Activated naive CD8-positive, alpha-beta T cell treated with anti-CD3 and anti-CD28 coated beads, Interleukin-2, amount 50 U/mL, for 16 hours (primary cell): ENCODE measurements around the gene PTPRE.
"Not testable (repeated sequence)": the region's sequence is repeated elsewhere in the genome, so short reads cannot be mapped to it uniquely, and the experiment has no call there.

Experiments used
- DNase-seq: peaks from one replicate; pipeline ENCODE4 v3.0.0-alpha.2; 2020; ENCODE audit warnings: low read depth, low spot score

PTPRE gene

GRCh38 chr10:127979045-127979444 lies 72.1 kb downstream of the PTPRE start:
- no peak for DNase-seq

DNA sequence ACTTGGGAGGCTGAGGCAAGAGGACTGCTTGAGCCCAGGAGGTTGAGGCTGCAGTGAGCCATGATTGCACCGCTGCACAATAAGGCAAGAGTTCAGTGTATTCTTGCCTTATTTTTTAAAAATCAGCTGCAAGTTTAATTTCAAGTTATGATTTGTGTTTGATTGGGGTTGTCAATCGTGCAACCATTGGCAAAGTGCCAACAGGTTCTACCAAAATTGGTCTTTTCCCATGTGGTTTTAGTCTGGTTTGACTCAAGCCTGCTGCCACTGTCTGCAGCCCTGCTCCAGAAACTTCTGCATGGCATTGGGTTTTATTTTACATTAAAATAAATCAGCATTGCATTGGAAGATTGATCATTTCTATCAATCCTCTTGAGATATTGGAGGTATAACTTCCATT lies 72.7 kb downstream of the PTPRE start:
- no peak for DNase-seq

GRCh38 chr10:127980898-127981297 lies 74.0 kb downstream of the PTPRE start:
- DNase-seq: no peak

GRCh38 chr10:127982601-127983000 lies 75.7 kb downstream of the PTPRE start:
- DNase-seq: no peak

DNA sequence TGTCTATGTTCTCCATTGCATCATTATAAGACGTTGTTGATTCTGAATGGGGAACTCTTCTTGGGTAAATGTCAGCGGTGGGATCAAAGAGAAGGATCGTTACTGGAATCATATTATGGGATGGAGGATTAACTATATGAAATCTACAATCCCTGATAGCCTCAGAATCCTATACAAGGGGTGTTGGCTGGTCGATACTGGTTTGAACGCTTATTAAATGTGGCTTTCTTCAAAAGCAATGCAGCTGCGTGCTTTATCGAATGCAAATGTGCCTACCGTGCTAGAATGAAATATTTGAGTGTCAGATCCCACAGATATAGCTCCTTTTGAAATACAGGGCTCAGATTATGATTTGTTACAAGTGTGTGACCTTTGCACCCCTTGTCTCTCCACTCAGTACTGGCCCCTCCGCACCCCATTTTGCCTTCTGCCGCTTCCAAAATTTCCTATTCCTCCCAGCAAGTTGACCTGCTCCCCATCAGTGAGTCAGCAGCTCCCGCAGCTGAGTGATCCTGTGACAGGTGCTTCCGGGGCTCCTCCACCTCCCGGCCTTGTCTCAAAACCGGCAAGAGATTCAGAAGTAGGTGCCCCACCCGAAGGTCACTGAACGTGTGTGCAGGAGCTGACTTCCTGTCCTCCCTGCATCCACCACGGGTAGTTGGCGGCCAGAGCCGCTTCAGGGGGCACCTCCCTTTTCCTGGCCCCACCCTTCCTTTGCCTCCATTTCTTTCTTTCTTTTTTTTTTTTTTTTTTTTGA lies 76.6 kb downstream of the PTPRE start:
- no peak for DNase-seq

DNA sequence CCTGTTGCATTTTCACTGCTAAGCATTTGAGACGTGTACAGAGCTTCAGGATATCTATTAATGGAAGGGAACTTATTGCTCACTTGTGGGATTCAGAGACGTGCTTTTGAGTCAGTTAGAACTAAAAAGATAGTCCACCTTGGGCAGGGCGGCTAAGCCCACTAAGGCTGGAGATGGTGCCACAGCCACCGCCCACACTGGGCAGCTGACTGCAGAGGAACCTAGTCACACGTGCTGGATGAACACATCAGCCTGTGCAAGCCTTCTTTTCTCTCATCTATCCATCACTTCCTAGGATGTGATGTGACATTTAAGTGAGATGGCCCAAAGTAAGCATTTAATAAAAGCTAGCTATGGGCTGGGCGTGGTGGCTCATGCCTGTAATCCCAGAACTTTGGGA lies 78.0 kb downstream of the PTPRE start:
- no peak for DNase-seq

DNA sequence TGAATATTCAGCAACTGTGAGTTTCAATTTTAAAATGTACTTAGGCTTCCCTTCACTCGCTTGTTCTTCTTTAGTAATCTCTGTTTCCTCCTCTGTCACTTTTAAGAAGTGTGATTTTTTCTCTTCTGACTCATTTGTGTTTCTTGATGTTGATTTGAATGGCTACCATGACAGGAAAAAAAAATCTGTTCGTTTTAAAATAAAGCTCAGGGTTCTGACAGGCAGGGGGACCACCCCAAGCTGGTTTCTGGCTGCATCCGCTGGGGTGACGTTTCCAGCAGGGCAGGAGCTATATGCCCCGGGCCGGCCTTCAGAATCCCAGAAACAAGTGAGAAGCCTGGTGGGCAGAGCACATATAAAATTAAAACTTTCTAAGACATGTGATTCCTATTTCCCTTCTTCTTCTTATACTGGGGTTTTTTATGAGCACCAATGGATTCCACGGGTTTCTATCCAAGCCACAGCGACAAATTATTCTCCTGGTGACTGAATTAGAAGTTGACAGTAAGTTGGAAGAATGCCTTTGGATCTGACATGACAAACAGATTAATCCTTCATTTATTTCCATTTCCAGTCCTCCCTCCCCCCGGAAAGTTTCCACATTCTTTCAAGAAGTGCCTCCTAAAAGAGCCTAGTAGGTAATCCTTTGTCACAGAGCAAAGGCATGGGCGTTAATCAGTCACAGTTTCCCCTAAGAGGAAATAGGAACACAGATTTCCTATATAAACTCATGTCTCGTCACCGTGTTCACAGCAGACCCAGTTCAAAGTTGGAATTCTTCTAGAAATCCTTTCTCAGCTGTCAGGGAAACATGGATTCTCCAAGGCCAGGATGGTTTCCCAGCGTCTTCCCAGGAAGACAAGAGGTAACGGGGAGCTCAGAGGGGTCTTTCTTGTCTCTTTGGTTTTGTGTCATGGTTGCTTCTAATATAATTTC lies 79.9 kb downstream of the PTPRE start:
- no peak for DNase-seq

- no peak for DNase-seq
Measured at GRCh38 chr10:127987467-127988380, 80.8 kb downstream of the PTPRE start.

DNA sequence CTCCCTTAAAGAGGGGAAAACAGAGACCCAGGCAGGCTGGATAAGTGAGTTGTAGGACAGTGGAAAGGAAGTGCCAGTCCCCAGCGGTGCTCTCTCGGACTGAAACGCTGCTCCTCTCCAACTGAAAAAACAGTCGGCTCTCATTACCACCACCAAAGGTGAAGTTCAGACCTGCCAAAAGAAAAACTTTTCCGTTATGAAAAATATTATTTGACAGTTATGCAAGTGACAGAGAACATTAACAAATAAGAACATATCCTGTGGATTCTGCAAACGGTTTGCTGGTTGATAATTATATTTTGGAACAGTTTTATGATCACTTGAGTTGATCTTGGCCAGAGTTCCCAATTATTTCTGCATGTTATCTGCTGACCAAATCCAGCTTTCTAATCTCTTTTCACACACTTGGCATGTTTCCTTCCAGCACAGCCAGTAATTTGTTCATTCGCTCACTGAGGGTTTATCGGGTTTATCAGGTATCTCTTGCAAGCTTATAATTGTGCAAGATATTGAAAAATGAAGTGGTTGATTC lies 82.6 kb downstream of the PTPRE start:
- no peak for DNase-seq

DNA sequence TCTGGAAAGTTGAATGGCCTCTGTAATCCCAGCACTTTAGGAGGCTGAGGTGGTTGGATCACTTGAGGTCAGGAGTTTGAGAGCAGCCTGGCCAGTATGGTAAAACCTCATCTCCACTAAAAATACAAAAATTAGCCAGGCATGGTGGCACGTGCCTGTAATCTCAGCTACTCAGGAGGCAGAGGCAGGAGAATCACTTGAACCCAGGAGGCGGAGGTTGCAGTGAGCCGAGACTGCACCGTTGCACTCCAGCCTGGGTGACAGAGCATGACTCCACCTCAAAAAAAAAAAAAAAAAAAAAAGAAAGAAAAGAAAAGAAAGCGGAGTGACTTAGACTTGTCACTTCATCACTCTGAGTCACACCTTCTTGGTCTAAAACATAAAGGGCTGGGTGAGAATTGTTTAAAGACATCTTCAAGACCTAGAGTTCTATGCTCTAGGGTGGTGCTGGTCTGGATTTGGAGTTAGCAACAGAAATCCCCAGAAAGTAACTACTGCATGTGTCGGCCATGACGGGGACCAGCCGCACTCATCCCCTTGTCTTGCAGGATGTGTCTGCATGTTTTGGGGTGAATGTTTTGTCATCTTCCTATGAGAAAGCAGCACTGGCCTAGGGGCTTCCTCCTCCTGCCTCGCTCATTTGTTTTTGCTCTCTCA lies 83.4 kb downstream of the PTPRE start:
- DNase-seq: not testable (repeated sequence)

GRCh38 chr10:127990846-127991542 lies 84.1 kb downstream of the PTPRE start:
- DNase-seq: peak; percentile 29

DNA sequence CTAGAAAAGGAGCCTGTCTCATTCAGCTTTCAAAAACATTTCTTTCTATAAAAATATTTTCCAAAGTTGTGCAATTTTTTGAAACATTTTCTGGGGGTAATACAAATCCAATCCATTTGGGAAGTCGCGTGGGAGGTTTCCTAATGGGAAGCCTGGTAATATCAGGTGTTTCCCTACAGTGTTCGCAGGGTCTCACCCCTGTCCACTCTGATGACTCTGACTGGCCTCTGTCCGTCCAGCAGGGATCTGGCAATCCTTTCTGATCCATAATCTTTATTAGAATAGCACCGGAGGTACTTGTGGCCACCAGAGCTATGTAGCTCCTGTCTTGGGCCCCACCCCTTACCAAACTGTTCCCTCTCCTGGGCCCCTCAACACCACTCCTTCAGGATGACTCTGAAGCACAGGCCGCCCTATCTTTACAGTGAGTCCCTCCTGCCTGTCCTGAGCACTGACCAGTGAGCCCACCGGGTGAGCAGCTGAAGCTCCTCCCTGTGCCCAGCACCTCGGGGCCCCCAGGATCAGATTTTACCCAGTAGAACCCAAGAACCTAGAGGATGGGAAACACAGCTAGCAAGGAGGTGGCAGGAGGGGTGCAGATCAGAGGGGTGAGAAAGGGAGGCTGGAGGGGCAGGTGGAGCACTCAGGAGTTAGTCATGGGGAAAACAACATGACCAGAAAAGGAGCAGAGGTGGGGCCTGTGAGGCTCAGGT lies 84.8 kb downstream of the PTPRE start:
- no peak for DNase-seq

DNA sequence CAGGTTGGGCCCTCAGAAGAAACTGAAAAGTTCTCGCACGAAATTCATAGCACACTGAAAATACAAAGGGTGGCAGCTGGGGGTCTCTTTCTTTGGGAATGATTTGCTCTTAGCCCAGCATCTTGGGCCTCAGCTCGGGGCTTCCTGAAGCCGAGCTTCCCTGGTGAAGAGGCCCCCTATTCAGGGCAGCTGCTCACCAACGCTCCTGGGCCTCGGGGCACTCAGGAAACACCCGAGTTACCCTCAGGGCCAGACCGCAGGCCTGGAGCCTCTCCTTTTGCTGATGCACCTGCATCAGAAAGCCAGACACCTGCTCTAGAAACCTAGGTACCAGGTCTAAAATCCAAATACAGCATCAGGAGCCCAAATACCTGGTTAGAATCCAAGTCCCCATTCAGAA lies 85.5 kb downstream of the PTPRE start:
- no peak for DNase-seq

DNA sequence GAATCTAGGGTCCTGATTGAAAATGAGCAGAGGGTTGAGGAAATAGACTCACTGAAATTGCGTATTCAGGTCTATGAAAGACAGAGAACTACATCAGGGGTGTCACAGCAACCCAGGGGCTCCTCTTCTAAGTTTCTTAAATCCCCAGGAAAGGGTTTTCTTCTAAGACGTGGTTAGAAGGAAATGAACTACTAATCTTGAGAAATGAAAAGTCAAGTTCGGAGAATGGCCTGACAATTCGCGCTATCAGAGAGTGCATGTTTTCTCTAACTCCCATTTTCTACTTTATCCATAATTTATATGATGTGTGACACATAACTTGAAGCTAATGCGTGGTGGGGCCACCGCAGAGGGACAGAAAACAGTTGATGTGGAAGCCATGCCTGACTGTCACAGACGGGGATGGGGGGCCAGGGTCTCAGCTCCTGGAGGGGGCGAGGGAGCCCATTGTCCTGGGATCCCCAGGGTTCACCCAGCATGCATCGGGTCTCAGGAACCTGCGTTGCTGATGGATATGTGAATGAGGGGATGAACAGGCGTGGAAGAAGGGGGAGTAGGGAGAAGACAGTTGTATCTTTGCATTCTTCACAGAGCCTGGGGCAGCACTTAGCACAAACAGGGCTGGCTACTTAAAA lies 86.3 kb downstream of the PTPRE start:
- DNase-seq: no peak

DNA sequence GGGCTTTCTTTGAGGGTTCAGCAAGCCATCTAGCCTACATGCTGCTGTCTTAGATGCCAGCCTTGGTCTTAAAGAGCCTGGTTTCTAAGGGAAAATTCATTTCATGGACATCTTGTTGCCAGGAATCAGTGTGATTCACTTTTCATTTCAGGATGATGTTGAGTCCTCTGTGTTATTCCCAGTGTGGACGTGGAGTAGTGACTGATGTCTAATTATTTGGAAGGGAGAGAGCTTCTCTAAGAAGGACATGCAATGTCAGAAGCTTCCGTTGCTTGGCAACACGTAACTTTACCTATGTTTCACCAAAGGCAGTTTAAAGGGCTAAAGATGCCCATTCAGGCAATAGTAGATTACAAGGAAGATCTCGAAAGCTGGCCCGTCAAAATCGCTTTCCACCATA lies 89.0 kb downstream of the PTPRE start:
- no peak for DNase-seq

DNA sequence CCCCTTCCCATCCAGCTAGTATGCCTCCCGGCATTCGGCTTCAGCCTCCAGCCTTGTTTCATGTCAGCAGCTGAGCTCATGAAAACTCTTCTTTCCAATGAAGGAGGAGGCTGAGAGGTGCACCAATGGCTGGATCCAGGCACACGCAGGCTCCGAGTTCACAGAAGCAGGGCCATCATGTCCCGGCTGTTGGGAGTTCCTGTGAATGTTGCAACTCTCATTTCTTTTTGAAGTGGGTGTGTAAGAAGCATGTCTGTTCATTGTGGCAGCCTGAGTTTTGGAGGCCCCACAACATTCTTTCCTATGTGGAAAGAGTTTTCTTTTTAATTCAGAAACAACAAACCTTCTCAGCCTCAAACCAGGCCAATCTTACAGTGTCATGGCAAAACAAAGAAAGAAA lies 89.7 kb downstream of the PTPRE start:
- no peak for DNase-seq

DNA sequence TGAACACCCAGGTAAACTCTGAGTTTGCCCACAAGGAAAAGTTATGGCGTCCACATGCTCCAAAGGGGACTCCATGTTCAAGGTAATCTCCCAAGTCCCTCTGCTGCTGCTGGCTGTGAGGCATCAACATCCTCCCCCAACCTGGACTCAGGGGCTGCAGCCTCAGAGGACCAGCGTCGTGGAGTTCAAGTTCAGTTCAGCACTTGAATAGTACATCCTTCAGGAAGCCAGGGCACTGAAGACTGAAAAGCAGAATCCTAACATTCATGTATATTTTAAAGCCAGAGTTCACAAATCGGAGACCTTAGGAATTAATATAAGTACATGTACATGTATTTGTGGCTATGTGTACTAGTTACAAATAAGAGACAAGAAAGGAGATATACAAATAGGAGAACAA lies 90.4 kb downstream of the PTPRE start:
- no peak for DNase-seq

- DNase-seq: no peak
Measured at GRCh38 chr10:127997937-127998336, 91.0 kb downstream of the PTPRE start.

GRCh38 chr10:127998501-127999144 lies 91.7 kb downstream of the PTPRE start:
- DNase-seq: no peak
